ENCODE data around the gene IFT74. TPM values are rescaled to one million over a fixed set of nuclear protein-coding genes. Genes with fewer than 3 reads are reported as not detected.

IFT74 gene
- total and polyA plus RNA-seq, 2 of the 13 experiments (the other 11 are each of a cell fraction or from before 2014, with no cell fraction given), result 4.2 to 12.3 TPM

DNA sequence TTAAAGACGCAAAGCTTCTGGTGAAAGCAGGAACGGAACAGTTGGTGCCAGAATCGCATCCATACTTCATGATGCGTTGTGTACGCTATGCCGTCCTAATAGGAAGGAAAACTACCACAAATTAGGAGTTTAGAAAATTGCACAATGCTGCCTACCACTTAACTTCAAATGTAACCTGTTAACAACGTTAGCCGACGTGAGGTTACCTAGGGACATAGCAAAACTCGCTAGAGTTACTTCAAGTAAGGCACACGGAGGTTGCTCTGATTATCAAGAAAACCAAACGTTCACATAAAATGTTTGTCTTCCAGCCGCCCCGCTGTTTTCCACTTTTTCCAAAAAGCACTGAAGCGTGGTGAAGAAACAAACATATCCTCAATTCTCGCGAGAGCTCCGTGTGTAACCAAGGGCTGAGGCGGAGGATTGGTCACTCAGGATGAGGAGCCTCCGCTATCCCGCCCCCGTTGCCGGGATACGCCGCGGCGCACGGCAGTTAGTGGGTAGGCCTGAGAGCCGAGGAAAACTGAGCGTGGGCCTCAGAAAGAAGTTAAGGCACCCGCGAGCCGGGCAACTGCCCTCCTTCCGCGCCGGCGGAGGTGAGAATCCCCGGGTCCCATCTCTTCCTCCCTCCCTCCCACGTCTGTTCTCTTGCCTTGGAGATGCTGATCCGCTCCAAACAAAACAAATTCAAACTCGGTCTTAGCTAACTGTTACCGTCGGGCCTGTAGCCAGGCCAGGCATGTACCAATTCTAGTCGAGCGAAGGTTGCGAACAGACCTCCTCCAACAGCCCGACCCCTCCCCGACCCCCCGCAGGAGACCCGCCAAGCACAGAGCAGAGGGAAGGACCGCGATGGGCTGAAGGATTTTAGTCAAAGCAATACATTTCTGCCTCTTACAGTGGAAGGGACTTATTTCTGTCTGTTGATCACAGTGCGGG is at the start of gene IFT74 (continued):
- TF ChIP-seq, protein P1, sequence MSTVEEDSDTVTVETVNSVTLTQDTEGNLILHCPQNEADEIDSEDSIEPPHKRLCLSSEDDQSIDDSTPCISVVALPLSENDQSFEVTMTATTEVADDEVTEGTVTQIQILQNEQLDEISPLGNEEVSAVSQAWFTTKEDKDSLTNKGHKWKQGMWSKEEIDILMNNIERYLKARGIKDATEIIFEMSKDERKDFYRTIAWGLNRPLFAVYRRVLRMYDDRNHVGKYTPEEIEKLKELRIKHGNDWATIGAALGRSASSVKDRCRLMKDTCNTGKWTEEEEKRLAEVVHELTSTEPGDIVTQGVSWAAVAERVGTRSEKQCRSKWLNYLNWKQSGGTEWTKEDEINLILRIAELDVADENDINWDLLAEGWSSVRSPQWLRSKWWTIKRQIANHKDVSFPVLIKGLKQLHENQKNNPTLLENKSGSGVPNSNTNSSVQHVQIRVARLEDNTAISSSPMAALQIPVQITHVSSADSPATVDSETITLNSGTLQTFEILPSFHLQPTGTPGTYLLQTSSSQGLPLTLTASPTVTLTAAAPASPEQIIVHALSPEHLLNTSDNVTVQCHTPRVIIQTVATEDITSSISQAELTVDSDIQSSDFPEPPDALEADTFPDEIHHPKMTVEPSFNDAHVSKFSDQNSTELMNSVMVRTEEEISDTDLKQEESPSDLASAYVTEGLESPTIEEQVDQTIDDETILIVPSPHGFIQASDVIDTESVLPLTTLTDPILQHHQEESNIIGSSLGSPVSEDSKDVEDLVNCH (CRISPR knock-in tag; IDR thresholded peaks at IDR 0.05), result no peak
- TF ChIP-seq PHF8 (CRISPR knock-in tag; IDR thresholded peaks at IDR 0.05), result peak; percentile 91
- TF ChIP-seq, protein P2, sequence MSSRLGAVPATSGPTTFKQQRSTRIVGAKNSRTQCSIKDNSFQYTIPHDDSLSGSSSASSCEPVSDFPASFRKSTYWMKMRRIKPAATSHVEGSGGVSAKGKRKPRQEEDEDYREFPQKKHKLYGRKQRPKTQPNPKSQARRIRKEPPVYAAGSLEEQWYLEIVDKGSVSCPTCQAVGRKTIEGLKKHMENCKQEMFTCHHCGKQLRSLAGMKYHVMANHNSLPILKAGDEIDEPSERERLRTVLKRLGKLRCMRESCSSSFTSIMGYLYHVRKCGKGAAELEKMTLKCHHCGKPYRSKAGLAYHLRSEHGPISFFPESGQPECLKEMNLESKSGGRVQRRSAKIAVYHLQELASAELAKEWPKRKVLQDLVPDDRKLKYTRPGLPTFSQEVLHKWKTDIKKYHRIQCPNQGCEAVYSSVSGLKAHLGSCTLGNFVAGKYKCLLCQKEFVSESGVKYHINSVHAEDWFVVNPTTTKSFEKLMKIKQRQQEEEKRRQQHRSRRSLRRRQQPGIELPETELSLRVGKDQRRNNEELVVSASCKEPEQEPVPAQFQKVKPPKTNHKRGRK (CRISPR knock-in tag; IDR thresholded peaks at IDR 0.05), result no peak
- no peak for TF ChIP-seq GTF3A (CRISPR knock-in tag; conservative IDR thresholded peaks at IDR 0.05)
- TF ChIP-seq JUNB (CRISPR knock-in tag; IDR thresholded peaks at IDR 0.05; ENCODE audit: borderline replicate concordance), result no peak
- no peak for TF ChIP-seq ZNF160 (CRISPR knock-in tag; IDR thresholded peaks at IDR 0.05)
- TF ChIP-seq ETV5 (CRISPR knock-in tag; IDR thresholded peaks at IDR 0.05; ENCODE audit: borderline replicate concordance), result peak; percentile 20; the same call in 1 of the 2 replicates
- TF ChIP-seq, protein P3, sequence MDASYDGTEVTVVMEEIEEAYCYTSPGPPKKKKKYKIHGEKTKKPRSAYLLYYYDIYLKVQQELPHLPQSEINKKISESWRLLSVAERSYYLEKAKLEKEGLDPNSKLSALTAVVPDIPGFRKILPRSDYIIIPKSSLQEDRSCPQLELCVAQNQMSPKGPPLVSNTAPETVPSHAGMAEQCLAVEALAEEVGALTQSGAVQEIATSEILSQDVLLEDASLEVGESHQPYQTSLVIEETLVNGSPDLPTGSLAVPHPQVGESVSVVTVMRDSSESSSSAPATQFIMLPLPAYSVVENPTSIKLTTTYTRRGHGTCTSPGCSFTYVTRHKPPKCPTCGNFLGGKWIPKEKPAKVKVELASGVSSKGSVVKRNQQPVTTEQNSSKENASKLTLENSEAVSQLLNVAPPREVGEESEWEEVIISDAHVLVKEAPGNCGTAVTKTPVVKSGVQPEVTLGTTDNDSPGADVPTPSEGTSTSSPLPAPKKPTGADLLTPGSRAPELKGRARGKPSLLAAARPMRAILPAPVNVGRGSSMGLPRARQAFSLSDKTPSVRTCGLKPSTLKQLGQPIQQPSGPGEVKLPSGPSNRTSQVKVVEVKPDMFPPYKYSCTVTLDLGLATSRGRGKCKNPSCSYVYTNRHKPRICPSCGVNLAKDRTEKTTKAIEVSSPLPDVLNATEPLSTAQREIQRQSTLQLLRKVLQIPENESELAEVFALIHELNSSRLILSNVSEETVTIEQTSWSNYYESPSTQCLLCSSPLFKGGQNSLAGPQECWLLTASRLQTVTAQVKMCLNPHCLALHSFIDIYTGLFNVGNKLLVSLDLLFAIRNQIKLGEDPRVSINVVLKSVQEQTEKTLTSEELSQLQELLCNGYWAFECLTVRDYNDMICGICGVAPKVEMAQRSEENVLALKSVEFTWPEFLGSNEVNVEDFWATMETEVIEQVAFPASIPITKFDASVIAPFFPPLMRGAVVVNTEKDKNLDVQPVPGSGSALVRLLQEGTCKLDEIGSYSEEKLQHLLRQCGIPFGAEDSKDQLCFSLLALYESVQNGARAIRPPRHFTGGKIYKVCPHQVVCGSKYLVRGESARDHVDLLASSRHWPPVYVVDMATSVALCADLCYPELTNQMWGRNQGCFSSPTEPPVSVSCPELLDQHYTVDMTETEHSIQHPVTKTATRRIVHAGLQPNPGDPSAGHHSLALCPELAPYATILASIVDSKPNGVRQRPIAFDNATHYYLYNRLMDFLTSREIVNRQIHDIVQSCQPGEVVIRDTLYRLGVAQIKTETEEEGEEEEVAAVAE (CRISPR knock-in tag; IDR thresholded peaks at IDR 0.05; ENCODE audit: borderline replicate concordance), result 0 out of 2 replicates have a peak, but pooled peaks have one; percentile 23
- TF ChIP-seq MEF2D (CRISPR knock-in tag; IDR thresholded peaks at IDR 0.05), result no peak; the same call in 1 of the 2 replicates
- no peak for TF ChIP-seq ZNF431 (CRISPR knock-in tag; IDR thresholded peaks at IDR 0.05; ENCODE audit: borderline replicate concordance, low read depth)
- TF ChIP-seq ZNF3 (CRISPR knock-in tag; IDR thresholded peaks at IDR 0.05), result no peak
- peak; percentile 51; the same call in 1 of the 2 replicates for TF ChIP-seq ZNF205 (CRISPR knock-in tag; IDR thresholded peaks at IDR 0.05)
- TF ChIP-seq GTF2F1 (IDR thresholded peaks at IDR 0.05; ENCODE audit: low read length), result no peak
- TF ChIP-seq, protein P4, sequence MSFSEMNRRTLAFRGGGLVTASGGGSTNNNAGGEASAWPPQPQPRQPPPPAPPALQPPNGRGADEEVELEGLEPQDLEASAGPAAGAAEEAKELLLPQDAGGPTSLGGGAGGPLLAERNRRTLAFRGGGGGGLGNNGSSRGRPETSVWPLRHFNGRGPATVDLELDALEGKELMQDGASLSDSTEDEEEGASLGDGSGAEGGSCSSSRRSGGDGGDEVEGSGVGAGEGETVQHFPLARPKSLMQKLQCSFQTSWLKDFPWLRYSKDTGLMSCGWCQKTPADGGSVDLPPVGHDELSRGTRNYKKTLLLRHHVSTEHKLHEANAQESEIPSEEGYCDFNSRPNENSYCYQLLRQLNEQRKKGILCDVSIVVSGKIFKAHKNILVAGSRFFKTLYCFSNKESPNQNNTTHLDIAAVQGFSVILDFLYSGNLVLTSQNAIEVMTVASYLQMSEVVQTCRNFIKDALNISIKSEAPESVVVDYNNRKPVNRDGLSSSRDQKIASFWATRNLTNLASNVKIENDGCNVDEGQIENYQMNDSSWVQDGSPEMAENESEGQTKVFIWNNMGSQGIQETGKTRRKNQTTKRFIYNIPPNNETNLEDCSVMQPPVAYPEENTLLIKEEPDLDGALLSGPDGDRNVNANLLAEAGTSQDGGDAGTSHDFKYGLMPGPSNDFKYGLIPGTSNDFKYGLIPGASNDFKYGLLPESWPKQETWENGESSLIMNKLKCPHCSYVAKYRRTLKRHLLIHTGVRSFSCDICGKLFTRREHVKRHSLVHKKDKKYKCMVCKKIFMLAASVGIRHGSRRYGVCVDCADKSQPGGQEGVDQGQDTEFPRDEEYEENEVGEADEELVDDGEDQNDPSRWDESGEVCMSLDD (CRISPR knock-in tag; IDR thresholded peaks at IDR 0.05; ENCODE audit: borderline replicate concordance), result no peak

Measured in HepG2 (cell line).